K562 (cell line): ENCODE data around the gene MGST2. TPM values are rescaled to one million over a fixed set of nuclear protein-coding genes. Genes with fewer than 3 reads are reported as not detected.

ENCODE experiments used
- ATAC-seq: fragments of 200-7000 bp; cut with Tn5 transposase; 3 replicates; pipeline ENCODE4 v1.9.1; 2020; ENCODE audit warnings: moderate library complexity
- BruUV-seq: library from RNA; stranded (reverse); fragments of 400-500 nt; replicated peaks from 2 replicates; lab custom pipeline; 2021; lab: Mats Ljungman, UMichigan
- CTCF ChIA-PET: fragments of 300-600 bp; formaldehyde crosslinking; extraction: SDS; loops from one replicate; lab custom pipeline; 2021; ENCODE audit warnings: low intra/inter-chr PET ratio; lab: Yijun Ruan, JAX
- POLR2A ChIA-PET: fragments of 300-600, 350-650 bp; sonication (Branson Sonifier 250); formaldehyde crosslinking; extraction: SDS; loops from one replicate; lab custom pipeline; 2021; ENCODE audit warnings: antibody characterized with exemption, inconsistent platforms; lab: Yijun Ruan, JAX
- DNase-seq, 4 experiments: peaks; one replicate each; pipeline versions ENCODE4 v3.0.0 to v3.0.0-alpha.2; 2011 to 2018; ENCODE audit warnings: low spot score in 3 of 4, mixed read lengths in 3 of 4; ENCODE audit errors: extremely low read depth in 1 of 4
- FAIRE-seq: peaks from 2 replicates; lab custom pipeline; 2011; peaks lifted over from hg19 to GRCh38; lab: Jason Lieb, UNC
- H2AFZ ChIP-seq: 2 replicates; pipeline ENCODE4 v1.6.0; 2011; ENCODE audit warnings: low read depth, low read length, control low read depth, inconsistent platforms
- H3K27ac ChIP-seq: fragments of 200-600 bp; 3 replicates; pipeline ENCODE4 v1.8.0; 2011; ENCODE audit warnings: low read depth, mild to moderate bottlenecking, control low read depth, inconsistent platforms, low read length, moderate library complexity, mixed read lengths; ENCODE audit errors: extremely low read depth
- H3K27me3 ChIP-seq, 2 experiments: fragments of 300-600 bp in 1 of 2; 2 replicates in 1 of 2; 3 replicates in 1 of 2; pipeline versions ENCODE4 v1.6.0 to v1.8.0; 2011; ENCODE audit warnings: inconsistent platforms in 2 of 2, low read length in 2 of 2, mild to moderate bottlenecking in 1 of 2, mixed read lengths in 1 of 2, moderate library complexity in 1 of 2; ENCODE audit not compliant: control insufficient read depth in 2 of 2, insufficient read depth in 2 of 2
- H3K36me3 ChIP-seq: fragments of 300-600 bp; 3 replicates; pipeline ENCODE4 v1.8.0; 2011; ENCODE audit warnings: mild to moderate bottlenecking, low read length, inconsistent platforms; ENCODE audit not compliant: control insufficient read depth, insufficient read depth
- H3K4me1 ChIP-seq, 2 experiments: fragments of 200-600 bp in 1 of 2; replicated peaks in 1 of 2; 2 replicates in 1 of 2; 3 replicates in 1 of 2; pipeline versions ENCODE4 v1.5.1 to v1.8.0; 2011; ENCODE audit warnings: inconsistent platforms in 2 of 2, low read length in 2 of 2, mild to moderate bottlenecking in 1 of 2, mixed read lengths in 1 of 2, moderate library complexity in 1 of 2; ENCODE audit not compliant: control insufficient read depth in 2 of 2, insufficient read depth in 2 of 2
- H3K4me2 ChIP-seq: 2 replicates; pipeline ENCODE4 v1.6.1; 2011; ENCODE audit warnings: low read length, control low read depth, inconsistent platforms, mixed read lengths; ENCODE audit not compliant: insufficient read depth
- H3K4me3 ChIP-seq: fragments of 200-600 bp; sonication (generic), shearing (Covaris generic); 2 replicates; pipeline ENCODE4 v1.5.1; 2016; ENCODE audit warnings: control low read depth, inconsistent platforms
- H3K79me2 ChIP-seq: fragments of 200-600 bp; 3 replicates; pipeline ENCODE4 v1.8.0; 2011; ENCODE audit warnings: low read length, inconsistent platforms; ENCODE audit not compliant: control insufficient read depth, insufficient read depth
- H3K9ac ChIP-seq, 2 experiments: 2 replicates each; pipeline versions ENCODE4 v1.6.0 to v1.6.1; 2011; ENCODE audit warnings: low read depth in 2 of 2, low read length in 2 of 2, control low read depth in 1 of 2, inconsistent platforms in 1 of 2, mild to moderate bottlenecking in 1 of 2, mixed read lengths in 1 of 2; ENCODE audit not compliant: insufficient read depth in 1 of 2
- H3K9me1 ChIP-seq: one replicate; pipeline ENCODE4 v1.6.0; 2011; ENCODE audit warnings: inconsistent platforms, mild to moderate bottlenecking, low read length, moderate library complexity; ENCODE audit not compliant: control insufficient read depth, insufficient read depth
- H3K9me3 ChIP-seq: replicated peaks from 2 replicates; pipeline ENCODE4 v1.5.1; 2011; ENCODE audit warnings: low read depth, low read length, inconsistent platforms; ENCODE audit not compliant: control insufficient read depth, insufficient read depth
- H4K20me1 ChIP-seq: replicated peaks from 2 replicates; pipeline ENCODE4 v1.6.1; 2011; ENCODE audit warnings: low read length, inconsistent platforms, mixed read lengths; ENCODE audit not compliant: control insufficient read depth, insufficient read depth
- ADNP ChIP-seq: fragments of 200-800 bp; sonication (Bioruptor generic); IDR thresholded peaks from 2 replicates; pipeline ENCODE4 v1.6.1; 2016; ENCODE audit warnings: missing genetic modification characterization, missing compliant biosample characterization
- ARID3A ChIP-seq: IDR thresholded peaks from 2 replicates; pipeline ENCODE4 v1.6.1; 2012; ENCODE audit warnings: low read depth, low read length, improper control_type of control experiment, borderline replicate concordance
- MNT ChIP-seq, 2 experiments: fragments of 450-650 bp; conservative IDR thresholded peaks; 2 replicates each; pipeline ENCODE4 v1.6.1; 2017; ENCODE audit warnings: mild to moderate bottlenecking in 2 of 2, moderate library complexity in 2 of 2
- MTA2 ChIP-seq: fragments of 450-650 bp; IDR thresholded peaks from 2 replicates; pipeline ENCODE4 v1.6.1; 2016; ENCODE audit warnings: low read depth
- NFE2 ChIP-seq: IDR thresholded peaks from 2 replicates; pipeline ENCODE4 v1.6.1; 2014; ENCODE audit warnings: antibody characterized with exemption, low read depth
- NR2C1 ChIP-seq, 2 experiments: fragments of 450-650 bp; IDR thresholded peaks; 2 replicates each; pipeline ENCODE4 v1.6.1; 2017; ENCODE audit warnings: mild to moderate bottlenecking in 2 of 2, antibody characterized with exemption in 1 of 2, inconsistent platforms in 1 of 2, missing compliant biosample characterization in 1 of 2, missing genetic modification characterization in 1 of 2
- NR3C1 ChIP-seq: sonication (generic); formaldehyde crosslinking; IDR thresholded peaks from 2 replicates; pipeline ENCODE4 v1.8.1; 2022; ENCODE audit warnings: missing genetic modification reagents
- RFX1 ChIP-seq: fragments of 450-650 bp; IDR thresholded peaks from 2 replicates; pipeline ENCODE4 v1.6.1; 2016; ENCODE audit warnings: mild to moderate bottlenecking, moderate library complexity
- SPI1 ChIP-seq: IDR thresholded peaks from 2 replicates; pipeline ENCODE4 v1.6.1; 2011; ENCODE audit warnings: low read depth, low read length, control low read depth, borderline replicate concordance
- SRF ChIP-seq, 2 experiments: fragments of 250-450, 450-650 bp in 1 of 2; sonication (Bioruptor Pico) in 1 of 2; sonication (generic) in 1 of 2; formaldehyde crosslinking; IDR thresholded peaks; 2 replicates each; pipeline versions ENCODE4 v1.5.0 to v1.5.1; 2020 to 2022; ENCODE audit warnings: mild to moderate bottlenecking in 1 of 2, missing genetic modification reagents in 1 of 2
- YY1 ChIP-seq, 3 experiments: IDR thresholded peaks; 2 replicates each; pipeline ENCODE4 v1.6.1; 2011; ENCODE audit warnings: low read length in 2 of 3, mild to moderate bottlenecking in 2 of 3, moderate library complexity in 2 of 3, borderline replicate concordance in 1 of 3, control low read depth in 1 of 3, low read depth in 1 of 3; ENCODE audit not compliant: insufficient read depth in 3 of 3, insufficient replicate concordance in 2 of 3, control insufficient read depth in 1 of 3, insufficient read length in 1 of 3; ENCODE audit errors: extremely low read depth in 1 of 3
- ZNF561 ChIP-seq: fragments of 450-650 bp; formaldehyde crosslinking; conservative IDR thresholded peaks from 2 replicates; pipeline ENCODE4 v1.4.0; 2020; ENCODE audit warnings: mild to moderate bottlenecking, moderate library complexity
- ZNF589 ChIP-seq: fragments of 200-800 bp; sonication (Bioruptor generic); IDR thresholded peaks from 2 replicates; pipeline ENCODE4 v1.6.1; 2016; ENCODE audit warnings: low read depth, missing genetic modification characterization, missing compliant biosample characterization
- ZNF717 ChIP-seq: fragments of 250-450 bp; sonication (Bioruptor Pico); IDR thresholded peaks from 2 replicates; pipeline ENCODE4 v1.5.0; 2021
- ZNF75A ChIP-seq: fragments of 450-650 bp; formaldehyde crosslinking; IDR thresholded peaks from 2 replicates; pipeline ENCODE4 v1.4.0; 2020; ENCODE audit warnings: mild to moderate bottlenecking
- WGBS: fragments of 100-300 bp; shearing (Covaris generic); methylation state at CpG from one replicate; pipeline ENCODE4 v1.1.6; 2016; ENCODE audit warnings: low coverage, mixed read lengths; ENCODE audit not compliant: insufficient coverage; ENCODE audit errors: missing lambda C conversion rate; 5-methylcytosine and 5-hydroxymethylcytosine counted together
- in situ Hi-C: fragments of 300-500 bp; cut with MboI; formaldehyde crosslinking; loops from 4 replicates; pipeline ENCODE4 v1.15.0; 2018; ENCODE audit warnings: inconsistent platforms, mixed read lengths
- intact Hi-C: fragments of 100-400 bp; cut with micrococcal nuclease; formaldehyde crosslinking; loops from 2 replicates; pipeline ENCODE4 v1.14.2; 2022
- polyA plus RNA-seq, 8 experiments: library from polyadenylated mRNA; depleted of rRNA in 4 of 8; stranded (reverse) in 5 of 8; unstranded in 3 of 8; fragments of >200 nt; fragmentation: Nextera tagmentation in 2 of 8; fragmentation: Illumina TruSeq in 1 of 8; extraction: Ambion mirVana in 2 of 8; extraction: Trizol in 1 of 8; gene quantifications; 2 replicates each; pipeline versions ENCODE4 v1.2.1 to v1.2.3, GENCODE V29; 2011 to 2014; ENCODE audit warnings: inconsistent platforms in 1 of 8, missing spikeins in 1 of 8
- total RNA-seq, 7 experiments: library from RNA; depleted of rRNA in 6 of 7; stranded (reverse); fragments of >200 nt in 6 of 7; fragmentation: Illumina TruSeq in 2 of 7; extraction: Trizol in 2 of 7; gene quantifications; 2 replicates each; pipeline versions ENCODE4 v1.2.1 to v1.2.3, GENCODE V29; 2011 to 2021; ENCODE audit warnings: low replicate concordance in 1 of 7

Gene MGST2
- total and polyA plus RNA-seq, 9 of the 15 experiments (the other 6 are each of a cell fraction or from before 2014, with no cell fraction given) = 38.7 to 115 (median 84.6) TPM

- ChIA-PET CTCF (no interaction called here), POLR2A (interaction anchor here (0.6 to 1.8 kb wide), 5 partner anchors 8 to 1423 kb away, joined by 3 to 4 read pairs (median 4); partner anchors contain the start of gene SLC7A11)
- Histone ChIP-seq H3K79me2 (peaks cover 48% of the 10 kb centered on the region; the same call in 2 of the 3 replicates), H4K20me1 (no peaks in the 10 kb centered on the region), H3K27me3 (no peaks in the 10 kb centered on the region), H3K36me3 (no peaks in the 10 kb centered on the region), H3K9me3 (no peaks in the 10 kb centered on the region), H3K9me1 (no peaks in the 10 kb centered on the region), H3K4me3 (peak overlapping the region; percentile 44), H3K27ac (peak overlapping the region; percentile 91), H2AFZ (peak overlapping the region; percentile 98), H3K4me1 (peaks cover 19 to 47% of the 10 kb centered on the region in 2 experiments), H3K9ac (peak overlapping the region; percentile 80 to 91), H3K4me2 (peak overlapping the region; percentile 91)
- ATAC-seq = no peak; the same call in 2 of the 3 replicates
- FAIRE-seq = no peak
- BruUV-seq = TSS peak; percentile 83
- in situ Hi-C loops (no loop called here), intact Hi-C loops (loop anchor here (5.0 kb wide), 1 partner anchor 487 kb away; the partner anchor contains the start of gene MAML3)
- no peak for DNase-seq
- 36% methylated on average over 10 of the region's 10 CpGs for WGBS
- TF ChIP-seq NR2C1 (IDR thresholded peaks at IDR 0.05) (no peak), NR2C1 (tag; IDR thresholded peaks at IDR 0.05) (no peak), ARID3A (no peak), RFX1 (peak; percentile 7; the same call in 1 of the 2 replicates), ZNF75A (CRISPR knock-in tag) (no peak), MTA2 (no peak), ADNP (tag) (0 out of 2 replicates have a peak, but pooled peaks have one; percentile 34), ZNF561 (no peak), MNT (conservative IDR thresholded peaks at IDR 0.05) (no peak), ZNF589 (CRISPR knock-in tag) (peak; percentile 84), NR3C1 (CRISPR knock-in tag) (no peak), SRF (CRISPR knock-in tag; IDR thresholded peaks at IDR 0.05) (no peak), SPI1 (no peak), ZNF717 (CRISPR knock-in tag) (no peak), NFE2 (no peak), YY1 (IDR thresholded peaks at IDR 0.05; ENCODE audit: borderline replicate concordance in 1 of 3, control insufficient read depth in 1 of 3, extremely low read depth in 1 of 3, insufficient read depth in 3 of 3, insufficient read length in 1 of 3, insufficient replicate concordance in 2 of 3, low read depth in 1 of 3, low read length in 2 of 3) (peak in 1 of 3 experiments; percentile 29)
These were observed 435 bp upstream of the MGST2 start for GRCh38 chr4:139665079-139665689.
